Transverse colon (tissue), 4 donors: ENCODE data around the gene PLEKHG4. TPM values are rescaled to one million over a fixed set of nuclear protein-coding genes. Genes with fewer than 3 reads are reported as not detected.

ENCODE experiments used
- DNase-seq: peaks from one replicate; pipeline ENCODE4 v3.0.0-alpha.2; 2019
- H3K27ac ChIP-seq, 4 donors: fragments of 200-600 bp; sonication (generic); 2 replicates each; pipeline ENCODE4 v1.5.1; 2016 to 2018; ENCODE audit warnings: inconsistent platforms in 4 of 4
- H3K27me3 ChIP-seq: fragments of 200-600 bp; sonication (generic); 2 replicates; pipeline ENCODE4 v1.5.1; 2017; ENCODE audit warnings: inconsistent platforms
- H3K36me3 ChIP-seq, 4 donors: fragments of 200-600 bp; sonication (generic); 2 replicates each; pipeline ENCODE4 v1.5.1; 2017 to 2019; ENCODE audit warnings: inconsistent platforms in 4 of 4
- H3K4me1 ChIP-seq, 4 donors: fragments of 200-600 bp; sonication (generic); 2 replicates each; pipeline ENCODE4 v1.5.1; 2017 to 2020; ENCODE audit warnings: inconsistent platforms in 4 of 4
- H3K4me3 ChIP-seq, 4 donors: fragments of 200-600 bp; sonication (generic); 1 replicate in 1 of 4; 2 replicates in 3 of 4; pipeline versions ENCODE4 v1.5.1 to v1.6.1; 2017 to 2019; ENCODE audit warnings: inconsistent platforms in 4 of 4
- H3K9me3 ChIP-seq, 2 donors: fragments of 200-600 bp; sonication (generic); 2 replicates each; pipeline ENCODE4 v1.5.1; 2017 to 2019; ENCODE audit warnings: inconsistent platforms in 2 of 2
- CTCF ChIP-seq, 5 experiments: fragments of 200-600 bp in 3 of 5; fragments of 450-650 bp in 2 of 5; sonication (generic) in 3 of 5; IDR thresholded peaks; 1 replicate in 2 of 5; 2 replicates in 3 of 5; pipeline ENCODE4 v1.5.1; 2016 to 2017; ENCODE audit warnings: antibody characterized with exemption in 5 of 5, inconsistent platforms in 3 of 5, mild to moderate bottlenecking in 2 of 5, moderate library complexity in 1 of 5
- EP300 ChIP-seq: sonication (generic); formaldehyde crosslinking; IDR thresholded peaks from one replicate; pipeline ENCODE4 v1.6.1; 2017; ENCODE audit warnings: antibody characterized with exemption, low read depth
- POLR2A ChIP-seq: fragments of 450-650 bp; IDR thresholded peaks from one replicate; pipeline ENCODE4 v1.6.1; 2016; ENCODE audit warnings: antibody characterized with exemption, mild to moderate bottlenecking, moderate library complexity
- POLR2AphosphoS5 ChIP-seq, 3 donors: sonication (generic); formaldehyde crosslinking; IDR thresholded peaks; one replicate each; pipeline ENCODE4 v1.6.1; 2016; ENCODE audit warnings: antibody characterized with exemption in 3 of 3
- WGBS, 2 donors: methylation state at CpG; one replicate each; pipeline ENCODE4 v1.1.5; 2018; ENCODE audit warnings: low coverage in 1 of 2; 5-methylcytosine and 5-hydroxymethylcytosine counted together
- in situ Hi-C, 4 donors: fragments of 200-750 bp; cut with MboI; loops; one replicate each; pipeline versions ENCODE4 v1.15.0 to v1.15.1; 2017; ENCODE audit warnings: low sequenced_read_pairs in 3 of 4, low pct_ligation_motif_present in 1 of 4, low pct_unique_long_range_greater_than_20kb in 1 of 4
- intact Hi-C: fragments of 100-400 bp; cut with DNase I; formaldehyde crosslinking; loops from one replicate; pipeline ENCODE4 v1.15.1; 2023; ENCODE audit warnings: low total_unique reads
- total RNA-seq, 4 donors: library from RNA; depleted of rRNA; stranded (reverse); fragments of >200 nt; gene quantifications; one replicate each; pipeline ENCODE4 v1.1.0, GENCODE V29; 2016

Gene PLEKHG4
- total RNA-seq, 4 donors from 2014 or later: 0.80 to 12.2 (median 8.7) TPM

- WGBS, 2 donors: 99% methylated on average over 10 of the region's 10 CpGs; no CpG with 5 or more reads in 1 of the 2 donors
- in situ Hi-C loops: loop anchor here in 1 of 4 donors (25.0 kb wide), 1 partner anchor 105 kb away; the partner anchor contains the start of gene TPPP3
- no peak for DNase-seq
- Histone ChIP-seq H3K36me3 (no peaks in the 10 kb centered on the region), H3K9me3 (no peaks in the 10 kb centered on the region), H3K4me1 (peaks cover 0 to 21% (median 19%) of the 10 kb centered on the region in 4 donors), H3K27ac (no peak overlapping the region), H3K4me3 (no peak overlapping the region), H3K27me3 (no peaks in the 10 kb centered on the region)
- intact Hi-C loops: loop anchor here (5.0 kb wide), 1 partner anchor 115 kb away; no protein-coding TSS in a partner anchor
- TF ChIP-seq EP300: no peak
- TF ChIP-seq CTCF (IDR thresholded peaks at IDR 0.05): no peak
- no peak for TF ChIP-seq POLR2AphosphoS5 (IDR thresholded peaks at IDR 0.05)
- TF ChIP-seq POLR2A: no peak
These were observed 3.1 kb downstream of the PLEKHG4 start for GRCh38 chr16:67282447-67282805.

- in situ Hi-C loops (loop anchor here in 1 of 4 donors (25.0 kb wide), 1 partner anchor 104 kb away; the partner anchor contains the start of gene TPPP3), intact Hi-C loops (loop anchor here (5.0 kb wide), 1 partner anchor 114 kb away; no protein-coding TSS in a partner anchor)
- no peaks in the 10 kb centered on the region for H3K9me3 ChIP-seq
- TF ChIP-seq POLR2A: no peak
- H3K4me1 ChIP-seq: peaks cover 0 to 14% (median 11%) of the 10 kb centered on the region in 4 donors
- no peak overlapping the region for H3K4me3 ChIP-seq
- no peak for DNase-seq
- 88 to 95% methylated on average over 3 to 7 of the region's 7 CpGs for WGBS, 2 donors
- no peak overlapping the region for H3K27ac ChIP-seq
- H3K36me3 ChIP-seq: no peaks in the 10 kb centered on the region
- no peaks in the 10 kb centered on the region for H3K27me3 ChIP-seq
These were observed 3.9 kb downstream of the PLEKHG4 start for GRCh38 chr16:67283039-67283825.

GRCh38 chr16:67283826-67284555 is 4.7 kb downstream of the PLEKHG4 start:
- in situ Hi-C loops: loop anchor here in 1 of 4 donors (25.0 kb wide), 1 partner anchor 103 kb away; the partner anchor contains the start of gene TPPP3
- H3K27ac ChIP-seq: no peak overlapping the region
- H3K4me1 ChIP-seq: peaks cover 0 to 7% (median 5%) of the 10 kb centered on the region in 4 donors
- H3K9me3 ChIP-seq: no peaks in the 10 kb centered on the region
- TF ChIP-seq POLR2A (no peak), POLR2AphosphoS5 (IDR thresholded peaks at IDR 0.05) (no peak), EP300 (no peak), CTCF (IDR thresholded peaks at IDR 0.05) (no peak)
- no peaks in the 10 kb centered on the region for H3K27me3 ChIP-seq
- 88 to 94% methylated on average over 9 to 21 of the region's 21 CpGs for WGBS, 2 donors
- H3K36me3 ChIP-seq: no peaks in the 10 kb centered on the region
- no peak overlapping the region for H3K4me3 ChIP-seq
- no peak for DNase-seq
- intact Hi-C loops: loop anchor here (5.0 kb wide), 1 partner anchor 113 kb away; no protein-coding TSS in a partner anchor

- in situ Hi-C loops: loop anchor here in 1 of 4 donors (25.0 kb wide), 1 partner anchor 102 kb away; the partner anchor contains the start of gene TPPP3
- H3K4me3 ChIP-seq: no peak overlapping the region
- no peaks in the 10 kb centered on the region for H3K36me3 ChIP-seq
- H3K27ac ChIP-seq: no peak overlapping the region
- H3K4me1 ChIP-seq: no peaks in the 10 kb centered on the region
- DNase-seq: peak; percentile 49
- TF ChIP-seq POLR2A: no peak
- peak in 4 of 5 experiments; percentile 41 to 61 (median 44) for TF ChIP-seq CTCF (IDR thresholded peaks at IDR 0.05)
- WGBS, 2 donors: 73 to 100% methylated on average over 1 to 32 of the region's 34 CpGs
- no peaks in the 10 kb centered on the region for H3K27me3 ChIP-seq
- intact Hi-C loops: loop anchor here (5.0 kb wide), 1 partner anchor 112 kb away; no protein-coding TSS in a partner anchor
- H3K9me3 ChIP-seq: no peaks in the 10 kb centered on the region
These were observed 5.6 kb downstream of the PLEKHG4 start for GRCh38 chr16:67284699-67285646.
